ENCODE measurements around the gene LSR.

DNA sequence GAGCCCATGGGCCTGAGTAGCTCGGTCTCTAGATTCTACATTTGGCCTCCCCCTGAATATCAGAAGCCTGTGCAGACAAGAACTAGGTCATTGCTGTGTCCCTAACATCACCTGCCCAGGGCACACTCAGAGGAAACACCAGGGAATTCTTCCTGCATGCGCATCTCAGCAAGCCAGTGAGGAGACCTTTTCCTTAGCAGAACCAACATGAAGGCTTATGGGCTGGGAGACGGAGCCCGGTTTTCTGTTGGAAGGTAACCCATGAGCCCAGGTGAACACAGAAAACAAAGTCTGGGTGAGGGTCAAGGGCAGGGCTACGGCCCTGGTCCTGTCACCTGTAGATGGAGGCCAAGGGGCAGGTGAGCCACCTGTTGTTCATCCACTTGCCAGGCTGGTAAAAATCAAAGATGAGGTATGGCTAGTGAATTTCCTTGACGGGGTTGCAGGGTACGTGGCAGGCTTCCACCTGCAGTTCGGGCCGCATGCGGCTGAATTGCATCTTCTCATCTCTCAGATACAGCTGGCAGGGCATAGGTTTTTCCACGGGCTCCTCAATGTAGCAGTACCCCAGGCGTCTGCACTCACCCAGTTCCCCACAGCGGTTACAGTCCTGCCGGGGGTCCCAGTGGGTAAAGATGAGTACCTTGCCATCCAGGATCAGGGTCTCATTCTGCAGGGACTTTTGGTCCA, 16.7 kb upstream of the LSR start:
- TF ChIP-seq ZNF114 (CRISPR knock-in tag; IDR thresholded peaks at IDR 0.05) (no peak), POLR2AphosphoS5 (IDR thresholded peaks at IDR 0.05; ENCODE audit: low read depth) (no peak), CTCF (conservative IDR thresholded peaks at IDR 0.05; ENCODE audit: low read depth in 2 of 2) (no peak), CREB1 (CRISPR knock-in tag; IDR thresholded peaks at IDR 0.05; ENCODE audit: low read depth) (no peak), JUNB (IDR thresholded peaks at IDR 0.05; ENCODE audit: unreplicated experiment) (no peak), EZH2 (IDR thresholded peaks at IDR 0.05; ENCODE audit: low read depth, unreplicated experiment) (no peak), EZH2phosphoT487 (IDR thresholded peaks at IDR 0.05; ENCODE audit: unreplicated experiment) (no peak), ZNF331 (CRISPR knock-in tag; IDR thresholded peaks at IDR 0.05; ENCODE audit: low read depth) (no peak), NANOG (IDR thresholded peaks at IDR 0.05; ENCODE audit: borderline replicate concordance) (no peak), STAT1 (IDR thresholded peaks at IDR 0.05; ENCODE audit: unreplicated experiment) (no peak)
- TF ChIP-seq, protein P1, sequence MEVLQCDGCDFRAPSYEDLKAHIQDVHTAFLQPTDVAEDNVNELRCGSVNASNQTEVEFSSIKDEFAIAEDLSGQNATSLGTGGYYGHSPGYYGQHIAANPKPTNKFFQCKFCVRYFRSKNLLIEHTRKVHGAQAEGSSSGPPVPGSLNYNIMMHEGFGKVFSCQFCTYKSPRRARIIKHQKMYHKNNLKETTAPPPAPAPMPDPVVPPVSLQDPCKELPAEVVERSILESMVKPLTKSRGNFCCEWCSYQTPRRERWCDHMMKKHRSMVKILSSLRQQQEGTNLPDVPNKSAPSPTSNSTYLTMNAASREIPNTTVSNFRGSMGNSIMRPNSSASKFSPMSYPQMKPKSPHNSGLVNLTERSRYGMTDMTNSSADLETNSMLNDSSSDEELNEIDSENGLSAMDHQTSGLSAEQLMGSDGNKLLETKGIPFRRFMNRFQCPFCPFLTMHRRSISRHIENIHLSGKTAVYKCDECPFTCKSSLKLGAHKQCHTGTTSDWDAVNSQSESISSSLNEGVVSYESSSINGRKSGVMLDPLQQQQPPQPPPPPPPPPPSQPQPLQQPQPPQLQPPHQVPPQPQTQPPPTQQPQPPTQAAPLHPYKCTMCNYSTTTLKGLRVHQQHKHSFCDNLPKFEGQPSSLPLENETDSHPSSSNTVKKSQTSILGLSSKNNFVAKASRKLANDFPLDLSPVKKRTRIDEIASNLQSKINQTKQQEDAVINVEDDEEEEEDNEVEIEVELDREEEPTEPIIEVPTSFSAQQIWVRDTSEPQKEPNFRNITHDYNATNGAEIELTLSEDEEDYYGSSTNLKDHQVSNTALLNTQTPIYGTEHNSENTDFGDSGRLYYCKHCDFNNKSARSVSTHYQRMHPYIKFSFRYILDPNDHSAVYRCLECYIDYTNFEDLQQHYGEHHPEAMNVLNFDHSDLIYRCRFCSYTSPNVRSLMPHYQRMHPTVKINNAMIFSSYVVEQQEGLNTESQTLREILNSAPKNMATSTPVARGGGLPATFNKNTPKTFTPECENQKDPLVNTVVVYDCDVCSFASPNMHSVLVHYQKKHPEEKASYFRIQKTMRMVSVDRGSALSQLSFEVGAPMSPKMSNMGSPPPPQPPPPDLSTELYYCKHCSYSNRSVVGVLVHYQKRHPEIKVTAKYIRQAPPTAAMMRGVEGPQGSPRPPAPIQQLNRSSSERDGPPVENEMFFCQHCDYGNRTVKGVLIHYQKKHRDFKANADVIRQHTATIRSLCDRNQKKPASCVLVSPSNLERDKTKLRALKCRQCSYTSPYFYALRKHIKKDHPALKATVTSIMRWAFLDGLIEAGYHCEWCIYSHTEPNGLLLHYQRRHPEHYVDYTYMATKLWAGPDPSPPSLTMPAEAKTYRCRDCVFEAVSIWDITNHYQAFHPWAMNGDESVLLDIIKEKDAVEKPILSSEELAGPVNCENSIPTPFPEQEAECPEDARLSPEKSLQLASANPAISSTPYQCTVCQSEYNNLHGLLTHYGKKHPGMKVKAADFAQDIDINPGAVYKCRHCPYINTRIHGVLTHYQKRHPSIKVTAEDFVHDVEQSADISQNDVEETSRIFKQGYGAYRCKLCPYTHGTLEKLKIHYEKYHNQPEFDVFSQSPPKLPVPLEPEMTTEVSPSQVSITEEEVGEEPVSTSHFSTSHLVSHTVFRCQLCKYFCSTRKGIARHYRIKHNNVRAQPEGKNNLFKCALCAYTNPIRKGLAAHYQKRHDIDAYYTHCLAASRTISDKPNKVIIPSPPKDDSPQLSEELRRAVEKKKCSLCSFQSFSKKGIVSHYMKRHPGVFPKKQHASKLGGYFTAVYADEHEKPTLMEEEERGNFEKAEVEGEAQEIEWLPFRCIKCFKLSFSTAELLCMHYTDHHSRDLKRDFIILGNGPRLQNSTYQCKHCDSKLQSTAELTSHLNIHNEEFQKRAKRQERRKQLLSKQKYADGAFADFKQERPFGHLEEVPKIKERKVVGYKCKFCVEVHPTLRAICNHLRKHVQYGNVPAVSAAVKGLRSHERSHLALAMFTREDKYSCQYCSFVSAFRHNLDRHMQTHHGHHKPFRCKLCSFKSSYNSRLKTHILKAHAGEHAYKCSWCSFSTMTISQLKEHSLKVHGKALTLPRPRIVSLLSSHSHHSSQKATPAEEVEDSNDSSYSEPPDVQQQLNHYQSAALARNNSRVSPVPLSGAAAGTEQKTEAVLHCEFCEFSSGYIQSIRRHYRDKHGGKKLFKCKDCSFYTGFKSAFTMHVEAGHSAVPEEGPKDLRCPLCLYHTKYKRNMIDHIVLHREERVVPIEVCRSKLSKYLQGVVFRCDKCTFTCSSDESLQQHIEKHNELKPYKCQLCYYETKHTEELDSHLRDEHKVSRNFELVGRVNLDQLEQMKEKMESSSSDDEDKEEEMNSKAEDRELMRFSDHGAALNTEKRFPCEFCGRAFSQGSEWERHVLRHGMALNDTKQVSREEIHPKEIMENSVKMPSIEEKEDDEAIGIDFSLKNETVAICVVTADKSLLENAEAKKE (CRISPR knock-in tag; IDR thresholded peaks at IDR 0.05) = no peak
- TF ChIP-seq, protein P2, sequence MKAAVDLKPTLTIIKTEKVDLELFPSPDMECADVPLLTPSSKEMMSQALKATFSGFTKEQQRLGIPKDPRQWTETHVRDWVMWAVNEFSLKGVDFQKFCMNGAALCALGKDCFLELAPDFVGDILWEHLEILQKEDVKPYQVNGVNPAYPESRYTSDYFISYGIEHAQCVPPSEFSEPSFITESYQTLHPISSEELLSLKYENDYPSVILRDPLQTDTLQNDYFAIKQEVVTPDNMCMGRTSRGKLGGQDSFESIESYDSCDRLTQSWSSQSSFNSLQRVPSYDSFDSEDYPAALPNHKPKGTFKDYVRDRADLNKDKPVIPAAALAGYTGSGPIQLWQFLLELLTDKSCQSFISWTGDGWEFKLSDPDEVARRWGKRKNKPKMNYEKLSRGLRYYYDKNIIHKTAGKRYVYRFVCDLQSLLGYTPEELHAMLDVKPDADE (IDR thresholded peaks at IDR 0.05) = no peak
- TF ChIP-seq, protein P3, sequence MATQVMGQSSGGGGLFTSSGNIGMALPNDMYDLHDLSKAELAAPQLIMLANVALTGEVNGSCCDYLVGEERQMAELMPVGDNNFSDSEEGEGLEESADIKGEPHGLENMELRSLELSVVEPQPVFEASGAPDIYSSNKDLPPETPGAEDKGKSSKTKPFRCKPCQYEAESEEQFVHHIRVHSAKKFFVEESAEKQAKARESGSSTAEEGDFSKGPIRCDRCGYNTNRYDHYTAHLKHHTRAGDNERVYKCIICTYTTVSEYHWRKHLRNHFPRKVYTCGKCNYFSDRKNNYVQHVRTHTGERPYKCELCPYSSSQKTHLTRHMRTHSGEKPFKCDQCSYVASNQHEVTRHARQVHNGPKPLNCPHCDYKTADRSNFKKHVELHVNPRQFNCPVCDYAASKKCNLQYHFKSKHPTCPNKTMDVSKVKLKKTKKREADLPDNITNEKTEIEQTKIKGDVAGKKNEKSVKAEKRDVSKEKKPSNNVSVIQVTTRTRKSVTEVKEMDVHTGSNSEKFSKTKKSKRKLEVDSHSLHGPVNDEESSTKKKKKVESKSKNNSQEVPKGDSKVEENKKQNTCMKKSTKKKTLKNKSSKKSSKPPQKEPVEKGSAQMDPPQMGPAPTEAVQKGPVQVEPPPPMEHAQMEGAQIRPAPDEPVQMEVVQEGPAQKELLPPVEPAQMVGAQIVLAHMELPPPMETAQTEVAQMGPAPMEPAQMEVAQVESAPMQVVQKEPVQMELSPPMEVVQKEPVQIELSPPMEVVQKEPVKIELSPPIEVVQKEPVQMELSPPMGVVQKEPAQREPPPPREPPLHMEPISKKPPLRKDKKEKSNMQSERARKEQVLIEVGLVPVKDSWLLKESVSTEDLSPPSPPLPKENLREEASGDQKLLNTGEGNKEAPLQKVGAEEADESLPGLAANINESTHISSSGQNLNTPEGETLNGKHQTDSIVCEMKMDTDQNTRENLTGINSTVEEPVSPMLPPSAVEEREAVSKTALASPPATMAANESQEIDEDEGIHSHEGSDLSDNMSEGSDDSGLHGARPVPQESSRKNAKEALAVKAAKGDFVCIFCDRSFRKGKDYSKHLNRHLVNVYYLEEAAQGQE (IDR thresholded peaks at IDR 0.05; ENCODE audit: unreplicated experiment) = no peak
